Measurements from ENCODE around the gene MRPL48.

The MRPL48 gene

DNA sequence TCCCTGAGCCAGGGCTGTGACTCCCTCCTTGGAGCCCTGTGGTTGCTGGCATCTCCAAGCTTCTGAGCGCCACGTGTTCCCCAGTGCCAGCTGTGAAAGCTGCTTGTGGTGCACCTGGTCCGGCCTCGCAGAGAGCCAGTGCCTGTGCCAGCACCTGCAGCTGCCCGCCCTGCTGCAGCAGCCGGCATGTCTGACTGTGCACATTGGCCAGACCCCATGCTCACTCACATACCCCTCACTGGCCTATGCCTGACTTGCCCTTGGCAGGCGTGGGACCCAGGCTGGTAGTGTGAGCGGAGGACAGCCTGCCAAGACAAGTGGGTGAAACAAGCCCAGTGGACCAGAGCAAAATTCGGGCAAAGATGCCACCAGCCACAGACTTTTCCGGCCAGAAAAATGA, 9.8 kb downstream of the MRPL48 start:
- H3K9ac ChIP-seq (ENCODE audit: low read length), result no peak overlapping the region
- H3K27ac ChIP-seq (ENCODE audit: low read length), result no peak overlapping the region
- peaks cover 8% of the 10 kb centered on the region for H3K36me3 ChIP-seq (replicated peaks; ENCODE audit: low read depth, low read length)
- peaks cover 5% of the 10 kb centered on the region; the same call in 1 of the 2 replicates for H3K79me2 ChIP-seq (ENCODE audit: low read length)
- no peaks in the 10 kb centered on the region for H3K27me3 ChIP-seq (ENCODE audit: low read depth, low read length)
- H4K20me1 ChIP-seq (ENCODE audit: insufficient read depth, low read length), result no peaks in the 10 kb centered on the region
- TF ChIP-seq EZH2phosphoT487 (IDR thresholded peaks at IDR 0.05; ENCODE audit: low read depth), result no peak
- TF ChIP-seq, protein P1, sequence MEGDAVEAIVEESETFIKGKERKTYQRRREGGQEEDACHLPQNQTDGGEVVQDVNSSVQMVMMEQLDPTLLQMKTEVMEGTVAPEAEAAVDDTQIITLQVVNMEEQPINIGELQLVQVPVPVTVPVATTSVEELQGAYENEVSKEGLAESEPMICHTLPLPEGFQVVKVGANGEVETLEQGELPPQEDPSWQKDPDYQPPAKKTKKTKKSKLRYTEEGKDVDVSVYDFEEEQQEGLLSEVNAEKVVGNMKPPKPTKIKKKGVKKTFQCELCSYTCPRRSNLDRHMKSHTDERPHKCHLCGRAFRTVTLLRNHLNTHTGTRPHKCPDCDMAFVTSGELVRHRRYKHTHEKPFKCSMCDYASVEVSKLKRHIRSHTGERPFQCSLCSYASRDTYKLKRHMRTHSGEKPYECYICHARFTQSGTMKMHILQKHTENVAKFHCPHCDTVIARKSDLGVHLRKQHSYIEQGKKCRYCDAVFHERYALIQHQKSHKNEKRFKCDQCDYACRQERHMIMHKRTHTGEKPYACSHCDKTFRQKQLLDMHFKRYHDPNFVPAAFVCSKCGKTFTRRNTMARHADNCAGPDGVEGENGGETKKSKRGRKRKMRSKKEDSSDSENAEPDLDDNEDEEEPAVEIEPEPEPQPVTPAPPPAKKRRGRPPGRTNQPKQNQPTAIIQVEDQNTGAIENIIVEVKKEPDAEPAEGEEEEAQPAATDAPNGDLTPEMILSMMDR (IDR thresholded peaks at IDR 0.05; ENCODE audit: low read depth, low read length), result no peak
- H3K4me3 ChIP-seq (ENCODE audit: low read length), result no peak overlapping the region
- H3K9me3 ChIP-seq (ENCODE audit: insufficient read depth, low read length), result no peaks in the 10 kb centered on the region
- no peaks in the 10 kb centered on the region for H3K4me1 ChIP-seq (ENCODE audit: low read length)
- H2AFZ ChIP-seq (ENCODE audit: low read depth, low read length), result no peak overlapping the region
- H3K4me2 ChIP-seq (ENCODE audit: low read length), result no peak overlapping the region

DNA sequence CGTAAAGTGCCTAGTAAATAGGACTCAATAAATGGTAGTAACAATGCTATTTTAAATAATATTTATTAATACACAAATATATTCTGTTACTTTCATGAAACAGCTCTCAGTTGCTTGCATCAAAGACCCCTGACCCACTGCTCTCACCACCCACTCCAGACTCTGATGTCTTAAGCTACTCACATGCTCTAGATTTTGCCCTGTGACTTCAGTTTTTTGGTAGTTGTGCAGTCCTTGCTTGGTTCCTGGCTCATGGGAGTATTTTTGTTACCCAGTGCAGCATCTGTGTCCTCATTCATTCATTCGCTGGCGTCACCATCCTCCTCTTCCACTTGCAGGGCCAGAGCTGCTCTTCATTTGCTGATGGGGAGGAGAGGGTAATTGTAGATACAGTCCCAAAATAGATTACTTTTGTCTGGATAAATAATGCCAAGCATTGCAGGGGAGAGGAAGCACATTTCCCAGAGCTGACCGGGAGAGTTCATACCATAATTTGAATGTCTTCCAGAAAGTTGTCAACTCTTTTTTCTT, 12.7 kb downstream of the MRPL48 start:
- Histone ChIP-seq H4K20me1 (ENCODE audit: insufficient read depth, low read length) (no peaks in the 10 kb centered on the region), H3K36me3 (replicated peaks; ENCODE audit: low read depth, low read length) (peaks cover 5% of the 10 kb centered on the region), H3K79me2 (ENCODE audit: low read length) (no peaks in the 10 kb centered on the region), H3K27me3 (ENCODE audit: low read depth, low read length) (no peaks in the 10 kb centered on the region), H3K9me3 (ENCODE audit: insufficient read depth, low read length) (no peaks in the 10 kb centered on the region), H3K27ac (ENCODE audit: low read length) (no peak overlapping the region), H3K4me1 (ENCODE audit: low read length) (no peaks in the 10 kb centered on the region), H3K9ac (ENCODE audit: low read length) (no peak overlapping the region), H3K4me2 (ENCODE audit: low read length) (no peak overlapping the region), H3K4me3 (ENCODE audit: low read length) (no peak overlapping the region), H2AFZ (ENCODE audit: low read depth, low read length) (no peak overlapping the region)
- no peak for TF ChIP-seq EZH2phosphoT487 (IDR thresholded peaks at IDR 0.05; ENCODE audit: low read depth)
- TF ChIP-seq, protein P1 (IDR thresholded peaks at IDR 0.05; ENCODE audit: low read depth, low read length), result no peak

DNA sequence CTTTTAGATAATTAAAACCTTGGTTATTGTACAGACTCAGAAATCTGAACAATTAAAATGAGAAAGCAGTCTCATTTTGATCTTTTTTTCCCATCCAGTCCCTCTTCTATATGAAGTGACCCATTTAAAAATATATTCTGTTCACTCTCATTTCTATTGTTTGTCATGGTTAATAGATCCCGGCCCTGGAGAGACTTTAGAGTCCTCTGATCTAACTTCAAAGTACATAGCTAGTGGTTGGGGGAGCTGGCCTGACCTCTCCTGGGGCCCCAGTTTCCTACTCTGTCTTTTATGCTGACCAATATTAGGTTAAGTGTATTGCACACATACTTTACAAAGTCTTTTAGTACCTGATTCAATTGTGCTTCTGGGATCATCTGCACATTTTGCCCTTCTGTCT, 13.5 kb downstream of the MRPL48 start:
- no peaks in the 10 kb centered on the region for H3K79me2 ChIP-seq (ENCODE audit: low read length)
- no peaks in the 10 kb centered on the region for H3K4me1 ChIP-seq (ENCODE audit: low read length)
- TF ChIP-seq, protein P1 (IDR thresholded peaks at IDR 0.05; ENCODE audit: low read depth, low read length), result no peak
- TF ChIP-seq EZH2phosphoT487 (IDR thresholded peaks at IDR 0.05; ENCODE audit: low read depth), result no peak
- no peak overlapping the region for H3K4me2 ChIP-seq (ENCODE audit: low read length)
- H3K27me3 ChIP-seq (ENCODE audit: low read depth, low read length), result no peaks in the 10 kb centered on the region
- no peak overlapping the region for H3K9ac ChIP-seq (ENCODE audit: low read length)
- H3K9me3 ChIP-seq (ENCODE audit: insufficient read depth, low read length), result no peaks in the 10 kb centered on the region
- H3K36me3 ChIP-seq (replicated peaks; ENCODE audit: low read depth, low read length), result peaks cover 5% of the 10 kb centered on the region
- H4K20me1 ChIP-seq (ENCODE audit: insufficient read depth, low read length), result no peaks in the 10 kb centered on the region
- no peak overlapping the region for H2AFZ ChIP-seq (ENCODE audit: low read depth, low read length)
- no peak overlapping the region for H3K4me3 ChIP-seq (ENCODE audit: low read length)
- no peak overlapping the region for H3K27ac ChIP-seq (ENCODE audit: low read length)

DNA sequence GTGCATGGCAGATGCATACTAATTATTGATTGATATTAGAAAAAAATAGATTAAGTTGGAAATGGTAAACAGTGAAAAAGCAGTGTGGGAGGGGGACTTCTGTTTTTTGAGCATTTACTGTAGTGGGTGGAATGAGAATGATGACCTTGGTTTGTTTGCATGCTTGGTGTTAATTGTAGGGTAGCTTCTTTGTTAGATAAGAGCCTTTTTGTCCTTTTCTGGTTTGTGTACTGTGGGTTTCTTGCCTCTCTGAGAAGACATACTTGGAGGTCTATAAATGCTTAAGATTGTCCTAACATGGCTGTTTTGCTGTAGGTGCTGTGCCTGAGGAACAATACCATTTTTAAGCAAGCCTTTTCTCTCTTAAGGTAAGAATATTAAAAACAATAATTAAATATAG, 17.0 kb downstream of the MRPL48 start:
- no peak overlapping the region for H3K4me3 ChIP-seq (ENCODE audit: low read length)
- no peak overlapping the region for H3K4me2 ChIP-seq (ENCODE audit: low read length)
- no peaks in the 10 kb centered on the region for H3K79me2 ChIP-seq (ENCODE audit: low read length)
- H3K36me3 ChIP-seq (replicated peaks; ENCODE audit: low read depth, low read length), result peaks cover 6% of the 10 kb centered on the region
- TF ChIP-seq, protein P1 (IDR thresholded peaks at IDR 0.05; ENCODE audit: low read depth, low read length), result no peak
- no peak overlapping the region for H3K9ac ChIP-seq (ENCODE audit: low read length)
- no peaks in the 10 kb centered on the region for H3K9me3 ChIP-seq (ENCODE audit: insufficient read depth, low read length)
- H2AFZ ChIP-seq (ENCODE audit: low read depth, low read length), result no peak overlapping the region
- H3K27ac ChIP-seq (ENCODE audit: low read length), result no peak overlapping the region
- no peaks in the 10 kb centered on the region for H3K4me1 ChIP-seq (ENCODE audit: low read length)
- H3K27me3 ChIP-seq (ENCODE audit: low read depth, low read length), result no peaks in the 10 kb centered on the region
- H4K20me1 ChIP-seq (ENCODE audit: insufficient read depth, low read length), result no peaks in the 10 kb centered on the region

Measured in OCI-LY3 (cell line).